ENCODE data around the gene FBXL13. TPM values are rescaled to one million over a fixed set of nuclear protein-coding genes. Genes with fewer than 3 reads are reported as not detected.

Gene FBXL13
- total and polyA plus RNA-seq, 2 of the 8 experiments (the other 6 are each of a cell fraction or from before 2014, with no cell fraction given): 1.2 to 2.8 TPM

DNA sequence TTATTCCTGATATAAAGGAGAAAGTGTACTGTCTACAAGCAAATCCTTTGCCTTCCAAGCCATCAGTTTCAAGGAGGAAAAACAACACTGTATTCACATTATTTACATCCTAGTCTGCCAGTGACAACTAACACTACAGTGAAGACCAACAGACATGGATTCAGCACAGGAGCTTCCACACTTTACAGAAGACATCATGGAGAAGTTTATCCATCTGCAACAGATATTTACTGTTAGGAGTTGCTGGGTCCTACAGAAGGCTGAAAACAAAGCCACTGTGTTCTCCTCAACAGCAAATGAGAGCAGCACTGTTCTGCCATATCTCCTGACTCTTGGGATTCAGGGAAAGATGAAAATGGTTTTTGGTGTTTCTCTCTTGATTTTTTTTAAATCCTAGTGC, 42.4 kb upstream of the FBXL13 start:
- FAIRE-seq (no peak), DNase-seq (ENCODE audit: low read depth in 1 of 2, low spot score in 2 of 2) (no peak)
- Histone ChIP-seq H3K23ac (ENCODE audit: insufficient read length) (no peak overlapping the region), H2AK5ac (ENCODE audit: low read depth, low read length) (no peak overlapping the region), H2AFZ (ENCODE audit: low read length) (no peak overlapping the region), H3K4me1 (replicated peaks in 1 of 4; ENCODE audit: control insufficient read depth in 3 of 4, insufficient read depth in 4 of 4, low read length in 3 of 4) (no peaks in the 10 kb centered on the region), H3K4me2 (ENCODE audit: insufficient read depth in 1 of 2, low read depth in 2 of 2, low read length in 2 of 2) (no peak overlapping the region), H2BK5ac (ENCODE audit: low read depth, low read length) (no peak overlapping the region), H2BK120ac (replicated peaks; ENCODE audit: low read depth, low read length) (no peak overlapping the region), H4K20me1 (replicated peaks in 1 of 2; ENCODE audit: control insufficient read depth in 1 of 2, insufficient read depth in 2 of 2, low read length in 2 of 2) (no peaks in the 10 kb centered on the region), H3K79me1 (ENCODE audit: low read depth, low read length) (no peaks in the 10 kb centered on the region), H3K56ac (replicated peaks; ENCODE audit: insufficient read length, low read depth, low read length) (no peak overlapping the region), H4K91ac (replicated peaks; ENCODE audit: insufficient read length, low read length) (no peak overlapping the region), H3K9ac (replicated peaks in 1 of 4; ENCODE audit: extremely low read depth in 1 of 4, low read depth in 3 of 4, low read length in 3 of 4) (no peak overlapping the region), H4K5ac (ENCODE audit: insufficient read length, low read depth, low read length) (no peak overlapping the region), H3K79me2 (ENCODE audit: control insufficient read depth in 1 of 2, insufficient read depth in 2 of 2, low read length in 2 of 2) (no peaks in the 10 kb centered on the region), H3K36me3 (ENCODE audit: control insufficient read depth in 2 of 4, insufficient read depth in 4 of 4, low read length in 3 of 4) (peaks cover 0 to 16% (median 6%) of the 10 kb centered on the region in 4 experiments; a peak in 4 of 8 replicates), H3K27me3 (replicated peaks in 1 of 4; ENCODE audit: control insufficient read depth in 3 of 4, extremely low read depth in 1 of 4, insufficient read depth in 3 of 4, low read length in 3 of 4) (no peaks in the 10 kb centered on the region), H3K27ac (ENCODE audit: low read depth, low read length) (no peak overlapping the region), H2BK20ac (ENCODE audit: low read length) (no peak overlapping the region), H2BK15ac (ENCODE audit: low read length) (no peak overlapping the region), H3K4me3 (ENCODE audit: extremely low read depth in 1 of 4, insufficient read depth in 2 of 4, low read depth in 3 of 4, low read length in 4 of 4) (no peak overlapping the region), H3K18ac (ENCODE audit: extremely low read depth, low read length) (no peak overlapping the region), H3K14ac (ENCODE audit: insufficient read length) (no peak overlapping the region), H4K8ac (ENCODE audit: extremely low read depth, insufficient read depth, low read length) (no peak overlapping the region), H3K9me3 (ENCODE audit: insufficient read depth in 2 of 2, low read depth in 1 of 2, low read length in 1 of 2) (no peaks in the 10 kb centered on the region), H2BK12ac (ENCODE audit: low read depth, low read length) (no peak overlapping the region), H3K23me2 (ENCODE audit: low read depth, low read length) (no peaks in the 10 kb centered on the region), H3K4ac (replicated peaks; ENCODE audit: insufficient read length, low read depth, low read length) (no peak overlapping the region)
- TF ChIP-seq SP2 (IDR thresholded peaks at IDR 0.05; ENCODE audit: low read length) (no peak), BRCA1 (IDR thresholded peaks at IDR 0.05; ENCODE audit: low read depth, low read length) (no peak), POLR2AphosphoS5 (IDR thresholded peaks at IDR 0.05; ENCODE audit: low read depth, low read length) (no peak), HDAC6 (IDR thresholded peaks at IDR 0.05; ENCODE audit: low read depth, low read length) (no peak), SIX5 (IDR thresholded peaks at IDR 0.05; ENCODE audit: low read depth, low read length) (no peak), SRF (IDR thresholded peaks at IDR 0.05; ENCODE audit: low read depth, low read length) (no peak), TCF12 (IDR thresholded peaks at IDR 0.05; ENCODE audit: low read depth, low read length) (no peak), TBP (IDR thresholded peaks at IDR 0.05; ENCODE audit: low read depth, low read length) (no peak), ATF2 (IDR thresholded peaks at IDR 0.05; ENCODE audit: low read length) (no peak), CTBP2 (IDR thresholded peaks at IDR 0.05; ENCODE audit: borderline replicate concordance, insufficient read depth, insufficient read length, low read length) (no peak), SP1 (IDR thresholded peaks at IDR 0.05; ENCODE audit: low read depth, low read length) (no peak)
- ChIA-PET CTCF (ENCODE audit: partially characterized antibody) (interaction anchor here (0.6 to 1.1 kb wide), 2 partner anchors 11 to 24 kb away, joined by 3 to 4 read pairs; no protein-coding TSS in a partner anchor), POLR2A (ENCODE audit: partially characterized antibody) (no interaction called here)

All from H1 (cell line).